Vagina (tissue), 2 donors: ENCODE data around the gene GNAT1.

ENCODE experiments used
- POLR2A ChIP-seq, 2 donors: fragments of 450-650 bp; IDR thresholded peaks; one replicate each; pipeline ENCODE4 v1.6.1; 2017; ENCODE audit warnings: antibody characterized with exemption in 2 of 2, mild to moderate bottlenecking in 2 of 2, moderate library complexity in 2 of 2
- TF ChIP-seq, protein P1 (sequence below), 3 experiments: fragments of 450-650 bp in 2 of 3; fragments of 200-600 bp in 1 of 3; sonication (generic) in 1 of 3; IDR thresholded peaks; one replicate each; pipeline ENCODE4 v1.5.1; 2017 to 2019; ENCODE audit warnings: antibody characterized with exemption in 3 of 3, mild to moderate bottlenecking in 2 of 3, moderate library complexity in 2 of 3

DNA sequence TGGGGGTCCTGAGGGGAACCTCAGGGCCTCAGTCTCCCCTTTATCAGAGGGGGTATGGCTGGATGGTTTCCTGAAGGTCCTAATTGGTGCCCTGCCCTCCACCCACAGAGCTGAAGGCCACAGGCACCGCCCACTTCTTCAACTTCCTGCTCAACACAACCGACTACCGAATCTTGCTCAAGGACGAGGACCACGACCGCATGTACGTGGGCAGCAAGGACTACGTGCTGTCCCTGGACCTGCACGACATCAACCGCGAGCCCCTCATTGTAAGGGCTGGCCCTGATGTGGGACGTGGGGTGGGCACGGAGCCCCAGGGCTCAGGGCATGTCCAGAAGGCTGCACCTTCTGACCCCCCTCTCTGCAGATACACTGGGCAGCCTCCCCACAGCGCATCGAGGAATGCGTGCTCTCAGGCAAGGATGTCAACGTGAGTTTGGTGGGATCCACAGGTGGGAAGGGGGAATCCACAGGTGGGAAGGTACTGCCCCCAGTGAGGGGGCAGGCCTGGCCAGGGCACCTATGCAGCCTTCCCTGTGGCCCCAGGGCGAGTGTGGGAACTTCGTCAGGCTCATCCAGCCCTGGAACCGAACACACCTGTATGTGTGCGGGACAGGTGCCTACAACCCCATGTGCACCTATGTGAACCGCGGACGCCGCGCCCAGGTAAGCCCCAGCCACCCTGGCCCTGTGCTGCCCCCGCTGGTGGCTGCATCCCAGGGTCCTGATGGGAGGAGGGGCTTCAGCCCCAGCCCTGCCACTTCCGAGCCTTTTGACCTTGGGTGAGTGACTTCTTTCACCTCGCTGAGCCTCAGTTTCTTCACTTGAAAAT lies 17.5 kb upstream of the GNAT1 start:
- TF ChIP-seq, protein P1, sequence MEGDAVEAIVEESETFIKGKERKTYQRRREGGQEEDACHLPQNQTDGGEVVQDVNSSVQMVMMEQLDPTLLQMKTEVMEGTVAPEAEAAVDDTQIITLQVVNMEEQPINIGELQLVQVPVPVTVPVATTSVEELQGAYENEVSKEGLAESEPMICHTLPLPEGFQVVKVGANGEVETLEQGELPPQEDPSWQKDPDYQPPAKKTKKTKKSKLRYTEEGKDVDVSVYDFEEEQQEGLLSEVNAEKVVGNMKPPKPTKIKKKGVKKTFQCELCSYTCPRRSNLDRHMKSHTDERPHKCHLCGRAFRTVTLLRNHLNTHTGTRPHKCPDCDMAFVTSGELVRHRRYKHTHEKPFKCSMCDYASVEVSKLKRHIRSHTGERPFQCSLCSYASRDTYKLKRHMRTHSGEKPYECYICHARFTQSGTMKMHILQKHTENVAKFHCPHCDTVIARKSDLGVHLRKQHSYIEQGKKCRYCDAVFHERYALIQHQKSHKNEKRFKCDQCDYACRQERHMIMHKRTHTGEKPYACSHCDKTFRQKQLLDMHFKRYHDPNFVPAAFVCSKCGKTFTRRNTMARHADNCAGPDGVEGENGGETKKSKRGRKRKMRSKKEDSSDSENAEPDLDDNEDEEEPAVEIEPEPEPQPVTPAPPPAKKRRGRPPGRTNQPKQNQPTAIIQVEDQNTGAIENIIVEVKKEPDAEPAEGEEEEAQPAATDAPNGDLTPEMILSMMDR (IDR thresholded peaks at IDR 0.05): no peak
- TF ChIP-seq POLR2A (IDR thresholded peaks at IDR 0.05): no peak
